HG03558 (cell line): Measurements from ENCODE around the gene STAT5B.
"Not testable (repeated sequence)": the region's sequence is repeated elsewhere in the genome, so short reads cannot be mapped to it uniquely, and the experiment has no call there.

Source experiments
- ATAC-seq: cut with Tn5 transposase; IDR thresholded peaks from one replicate; pipeline ENCODE4 v1.9.1; 2021; ENCODE audit warnings: moderate number of reproducible peaks; ENCODE audit not compliant: unreplicated experiment; ENCODE audit errors: extremely low read depth

Gene STAT5B

DNA sequence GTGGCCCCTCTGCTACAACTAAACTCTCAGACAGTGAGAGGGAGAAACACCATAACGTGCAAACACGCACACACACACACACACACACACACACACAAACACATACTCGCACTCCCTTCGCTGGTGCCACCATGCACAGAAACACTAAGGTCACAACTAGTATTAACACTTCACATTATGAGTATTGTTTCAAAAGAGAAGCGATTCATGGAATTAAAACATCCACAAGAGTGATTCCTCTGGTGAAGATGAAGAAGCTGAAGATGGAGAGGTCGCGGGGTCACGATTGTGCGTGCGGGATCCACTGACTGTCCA lies 74.8 kb downstream of the STAT5B start:
- no peak for ATAC-seq

DNA sequence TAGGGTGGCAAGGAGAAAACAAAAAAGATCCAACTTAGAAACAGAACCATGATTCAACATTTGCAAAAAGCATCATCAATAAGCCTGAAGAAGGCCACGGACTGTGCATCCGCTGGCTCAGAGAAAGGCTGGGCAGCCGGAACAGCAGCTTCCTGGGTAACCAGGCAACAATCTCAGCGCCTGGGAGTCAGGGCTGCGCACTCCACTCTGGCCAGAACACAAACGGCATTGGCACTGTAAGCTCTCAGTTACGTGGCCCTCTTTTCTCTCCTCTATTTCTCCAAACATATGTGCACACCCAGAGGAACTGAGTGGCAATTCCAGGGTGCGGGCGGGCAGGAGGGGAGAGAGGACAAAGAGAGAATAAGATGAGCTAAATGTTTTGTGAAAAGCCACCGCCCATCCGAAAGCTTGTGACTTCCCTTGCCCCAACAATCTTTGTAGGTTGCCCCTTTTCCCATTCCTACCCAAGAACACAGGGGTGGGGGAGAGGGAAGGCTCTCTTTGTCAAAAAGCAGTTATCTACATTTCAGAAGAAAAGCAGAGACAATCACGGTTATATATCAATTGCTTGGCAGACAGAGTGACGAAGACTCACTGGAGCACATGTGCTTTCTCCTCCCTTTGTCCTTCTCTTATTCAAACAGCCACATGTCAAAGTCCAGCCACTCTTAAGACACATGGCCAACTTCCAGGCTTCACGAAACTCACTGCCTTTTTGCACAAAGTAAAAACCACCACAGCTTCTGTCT lies 75.3 kb downstream of the STAT5B start:
- ATAC-seq, result no peak

DNA sequence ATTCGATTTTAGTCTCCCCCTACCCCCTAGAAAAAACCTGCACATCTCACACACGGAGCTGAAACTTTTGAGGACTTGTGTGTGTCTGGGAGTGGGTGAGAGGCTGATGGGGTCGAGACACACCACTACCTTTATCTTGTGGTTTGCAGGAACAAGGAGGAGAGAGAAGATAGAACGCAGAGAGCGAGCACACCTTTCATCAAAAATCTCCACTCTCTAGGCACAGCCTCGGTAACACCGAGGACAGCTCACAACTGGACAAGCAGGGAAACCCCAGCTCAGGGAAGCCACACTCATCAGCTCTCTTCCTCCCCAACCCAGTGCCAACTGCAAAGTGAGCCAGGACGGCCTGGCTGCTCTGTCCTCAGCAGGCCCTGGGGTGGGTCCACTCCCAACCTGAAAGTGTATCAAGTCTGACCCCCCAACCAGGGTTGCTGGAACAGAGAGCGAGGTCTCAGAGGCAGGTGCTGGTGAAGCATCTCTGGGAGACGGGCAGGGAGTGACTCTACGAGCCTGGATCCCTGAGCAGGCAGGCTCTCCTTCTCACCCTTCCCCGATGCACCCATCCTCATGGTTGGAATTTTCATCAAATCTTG lies 76.7 kb downstream of the STAT5B start:
- no peak for ATAC-seq

DNA sequence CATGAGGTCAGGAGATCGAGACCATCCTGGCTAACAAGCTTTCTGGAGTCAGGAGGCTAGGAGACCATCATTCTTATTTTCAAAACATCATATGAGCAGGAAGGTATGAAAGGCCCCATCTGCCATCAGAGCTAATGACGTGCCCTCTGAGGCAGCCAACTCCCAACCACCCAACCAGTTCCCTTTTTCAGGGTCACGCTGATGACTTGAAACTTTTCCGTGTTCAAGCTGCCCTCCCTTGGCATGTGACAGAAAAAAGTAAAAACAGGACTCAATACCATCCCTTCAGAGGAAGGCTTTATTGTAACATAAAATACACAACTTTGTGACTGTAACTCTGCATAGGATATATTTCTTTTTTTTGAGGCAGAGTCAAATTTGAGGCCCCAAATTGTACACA lies 77.3 kb downstream of the STAT5B start:
- no peak for ATAC-seq

GRCh38 chr17:42197564-42198156 lies 78.5 kb downstream of the STAT5B start:
- no peak for ATAC-seq

DNA sequence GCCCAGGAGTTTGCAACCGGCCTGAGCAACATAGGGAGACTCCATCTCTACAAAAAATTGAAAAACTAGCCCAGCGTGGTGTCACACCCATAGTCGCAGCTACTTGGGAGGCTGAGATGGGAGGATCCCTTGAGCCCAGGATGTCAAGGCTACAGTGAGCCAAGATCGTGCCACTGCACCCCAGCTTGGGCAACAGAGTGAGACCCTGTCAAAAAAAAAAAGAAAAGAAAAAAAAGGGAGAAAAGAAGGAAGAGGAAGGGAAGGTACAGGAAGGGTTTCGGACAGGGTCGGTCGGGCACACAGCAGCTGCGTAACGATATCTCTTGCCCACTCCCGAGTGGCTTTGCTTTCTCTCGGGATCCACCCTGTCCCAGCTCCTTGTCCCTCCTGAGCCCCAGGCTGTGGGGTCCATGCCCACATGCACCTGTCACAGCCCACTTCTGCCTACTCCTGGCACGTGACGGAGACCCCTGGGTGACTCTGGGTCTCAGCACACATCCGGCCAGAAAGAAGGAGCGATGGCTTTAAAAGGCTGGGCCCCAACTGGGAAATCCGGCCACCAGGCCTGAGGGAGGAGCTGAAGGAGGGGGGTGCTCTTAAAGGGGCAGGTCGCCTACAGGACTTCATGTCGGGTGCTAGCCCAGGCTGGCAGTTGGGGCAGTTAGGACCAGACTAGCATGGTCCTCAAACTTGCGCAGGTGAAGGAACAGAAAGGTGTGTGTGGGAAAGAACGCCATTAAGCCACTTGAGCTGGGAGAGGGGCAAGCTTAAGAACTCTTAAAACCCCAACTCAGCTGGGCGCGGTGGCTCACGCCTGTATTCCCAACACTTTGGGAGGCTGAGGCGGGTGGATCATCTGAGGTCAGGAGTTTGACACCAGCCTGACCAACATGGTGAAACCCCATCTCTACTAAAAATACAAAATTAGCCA lies 82.0 kb downstream of the STAT5B start, which contains the start of gene GHDC:
GHDC (minus strand) TSS at position 526 of the 931 bp plus-strand sequence. CDS start 913 bp downstream, outside the sequence.
- peak; percentile 70 for ATAC-seq

DNA sequence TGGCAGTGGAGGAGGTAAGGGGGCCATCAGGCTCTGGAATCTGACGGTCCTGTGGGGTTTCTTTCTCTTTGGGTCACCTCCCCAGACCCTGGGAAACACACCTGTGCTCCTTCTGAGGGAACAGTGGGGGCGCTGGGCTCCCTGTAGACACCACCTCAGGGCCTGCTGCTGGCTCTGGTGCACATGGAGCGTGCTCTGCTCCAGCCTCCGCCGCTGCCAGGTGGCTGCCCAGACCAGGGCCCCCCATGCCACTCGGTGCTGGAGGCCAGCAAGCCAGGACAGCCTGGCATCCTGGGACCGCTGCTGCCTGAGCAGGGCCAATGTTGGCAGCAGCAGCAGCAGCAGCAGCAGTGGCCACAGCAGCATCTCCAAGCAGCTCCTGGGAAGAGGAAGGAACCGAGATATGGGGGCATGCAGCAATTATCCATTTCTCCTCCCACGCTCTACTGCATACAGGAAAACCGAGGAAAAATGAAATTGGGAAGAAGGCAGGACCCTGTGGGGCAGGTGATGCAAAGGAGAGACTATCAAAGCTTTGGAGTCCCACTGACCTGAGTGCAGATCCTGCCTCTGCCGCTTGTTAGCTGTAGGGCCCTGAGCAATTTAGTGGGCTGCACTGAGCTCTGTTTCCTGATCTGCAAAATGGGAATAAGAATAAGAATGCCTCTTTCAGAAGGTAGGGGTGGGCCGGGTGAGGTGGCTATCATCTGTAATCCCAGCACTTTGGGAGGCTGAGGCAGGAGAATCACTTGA lies 82.8 kb downstream of the STAT5B start:
- no peak for ATAC-seq

GRCh38 chr17:42192189-42193126 lies 83.7 kb downstream of the STAT5B start:
- no peak for ATAC-seq

GRCh38 chr17:42191275-42191608 lies 84.9 kb downstream of the STAT5B start:
- ATAC-seq, result no peak

DNA sequence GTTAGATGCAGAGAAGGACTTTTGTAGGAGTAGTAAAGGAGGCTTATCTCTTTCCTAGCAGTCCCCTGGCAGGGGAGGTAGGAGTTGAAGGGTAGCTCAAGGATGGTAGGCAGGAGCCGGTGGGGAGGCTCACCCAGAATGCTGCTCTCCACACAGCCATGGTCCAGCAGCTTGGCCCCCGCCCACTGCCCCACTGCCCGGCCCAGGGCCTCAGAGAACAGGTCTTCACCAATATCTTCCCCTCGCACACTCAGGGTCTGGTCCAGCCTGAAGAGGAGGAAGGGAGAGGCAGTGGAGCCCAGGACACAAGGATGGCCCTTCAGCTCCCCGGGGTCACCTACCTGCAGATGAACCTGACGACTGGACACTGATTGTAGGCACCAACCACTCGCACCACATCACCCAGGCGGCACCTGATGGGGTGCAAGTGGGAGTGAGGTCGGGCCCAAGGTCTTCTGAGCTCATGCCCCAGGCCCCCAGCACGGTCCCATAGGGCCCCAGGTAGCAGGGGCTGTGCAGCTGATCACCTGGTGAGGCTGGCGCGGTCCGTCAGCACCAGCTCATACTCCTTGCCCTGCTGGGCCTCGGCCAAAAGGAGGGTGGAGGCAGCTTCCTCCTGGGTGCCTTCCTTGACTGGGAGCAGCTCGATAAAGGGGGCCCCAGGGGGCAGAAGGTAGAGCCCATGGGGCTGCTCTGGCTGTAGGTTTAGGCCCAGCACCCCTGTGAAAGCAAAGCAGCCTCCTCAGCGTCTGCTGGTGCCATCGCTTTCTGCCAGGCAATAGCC lies 85.5 kb downstream of the STAT5B start:
- no peak for ATAC-seq

DNA sequence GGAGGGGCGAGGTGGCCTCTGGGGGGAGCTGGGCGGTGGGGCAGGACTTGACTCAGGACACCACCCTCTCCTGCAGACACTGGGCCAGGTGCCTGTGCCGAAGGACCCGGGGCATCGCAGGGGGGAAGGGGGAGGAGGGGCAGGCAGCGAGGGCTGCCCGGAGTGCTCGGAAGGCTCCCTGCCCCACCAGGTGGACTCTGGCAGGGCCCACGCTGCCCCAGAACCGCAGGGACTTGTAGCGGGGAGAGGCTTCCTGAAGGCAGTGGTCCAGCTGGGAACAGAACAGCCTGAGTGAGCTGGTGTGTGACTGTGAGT lies 86.6 kb downstream of the STAT5B start:
- no peak for ATAC-seq

- ATAC-seq, result no peak
These were observed 87.2 kb downstream of the STAT5B start for GRCh38 chr17:42188749-42189650.

DNA sequence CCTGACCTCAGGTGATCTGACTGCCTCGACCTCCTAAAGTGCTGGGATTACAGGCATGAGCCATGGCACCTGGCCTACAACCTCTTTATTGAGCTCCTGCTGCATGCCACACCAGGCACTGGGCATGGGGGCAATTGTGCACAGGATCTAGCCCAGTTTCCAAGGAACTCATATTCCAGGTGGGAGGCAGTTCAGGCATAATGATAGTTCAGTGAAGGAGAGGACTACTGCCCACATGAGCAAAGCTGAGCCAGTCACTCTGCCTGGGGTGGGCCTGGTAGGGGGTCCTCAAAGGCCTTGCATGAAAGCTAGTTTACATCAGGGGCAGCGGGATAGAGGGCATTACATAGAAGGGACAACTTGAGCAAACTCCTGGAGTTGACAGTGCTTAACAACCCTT lies 88.4 kb downstream of the STAT5B start:
- no peak for ATAC-seq

GRCh38 chr17:42186191-42186590 lies 90.0 kb downstream of the STAT5B start:
- ATAC-seq, result not testable (repeated sequence)

- no peak for ATAC-seq
These were observed 90.6 kb downstream of the STAT5B start for GRCh38 chr17:42185621-42185930.

- ATAC-seq, result no peak
These were observed 91.2 kb downstream of the STAT5B start, which contains the start of gene HCRT for GRCh38 chr17:42184713-42185620. Gene HCRT (minus strand): TSS chr17:42185452. CDS start chr17:42185365, 87 bp downstream.
